ENCODE data around the gene CAP2.
A peak's percentile ranks its signal among the peaks of the same experiment; 100 is the strongest.

CAP2 gene, protein sequence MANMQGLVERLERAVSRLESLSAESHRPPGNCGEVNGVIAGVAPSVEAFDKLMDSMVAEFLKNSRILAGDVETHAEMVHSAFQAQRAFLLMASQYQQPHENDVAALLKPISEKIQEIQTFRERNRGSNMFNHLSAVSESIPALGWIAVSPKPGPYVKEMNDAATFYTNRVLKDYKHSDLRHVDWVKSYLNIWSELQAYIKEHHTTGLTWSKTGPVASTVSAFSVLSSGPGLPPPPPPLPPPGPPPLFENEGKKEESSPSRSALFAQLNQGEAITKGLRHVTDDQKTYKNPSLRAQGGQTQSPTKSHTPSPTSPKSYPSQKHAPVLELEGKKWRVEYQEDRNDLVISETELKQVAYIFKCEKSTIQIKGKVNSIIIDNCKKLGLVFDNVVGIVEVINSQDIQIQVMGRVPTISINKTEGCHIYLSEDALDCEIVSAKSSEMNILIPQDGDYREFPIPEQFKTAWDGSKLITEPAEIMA

GRCh38 chr6:17392978-17393891, at the start of gene CAP2:
CAP2 (plus strand) TSS chr6:17393595; CDS start chr6:17421556, 27,961 bp downstream.
- peak; percentile 66 for DNase-seq (ENCODE audit: low spot score)

DNA sequence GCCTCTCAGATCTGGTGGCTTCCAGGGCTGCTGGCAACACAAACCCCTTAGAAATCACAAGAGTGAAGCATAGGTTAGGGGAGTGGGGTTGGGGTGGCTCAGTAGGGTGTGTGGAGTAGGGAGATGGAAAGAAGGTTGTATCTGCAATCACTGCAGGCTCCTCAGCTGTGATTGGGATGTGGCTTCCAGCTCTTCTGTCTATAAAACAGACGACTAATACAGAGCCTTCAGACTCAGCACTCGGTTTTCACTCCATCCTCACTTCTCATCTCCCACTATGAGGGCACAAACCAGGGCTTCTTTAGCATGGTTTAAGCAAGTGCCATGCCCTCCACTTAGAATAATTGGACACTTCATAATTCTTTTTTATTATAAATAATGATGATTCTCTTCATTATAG, 46.4 kb upstream of the CAP2 start:
- no peak for DNase-seq (ENCODE audit: low spot score)

- DNase-seq (ENCODE audit: low spot score), result peak; percentile 14
Observed at GRCh38 chr6:17349427-17349826, 44.0 kb upstream of the CAP2 start.

- DNase-seq (ENCODE audit: low spot score), result no peak
Observed at GRCh38 chr6:17352302-17352701, 41.1 kb upstream of the CAP2 start.

DNA sequence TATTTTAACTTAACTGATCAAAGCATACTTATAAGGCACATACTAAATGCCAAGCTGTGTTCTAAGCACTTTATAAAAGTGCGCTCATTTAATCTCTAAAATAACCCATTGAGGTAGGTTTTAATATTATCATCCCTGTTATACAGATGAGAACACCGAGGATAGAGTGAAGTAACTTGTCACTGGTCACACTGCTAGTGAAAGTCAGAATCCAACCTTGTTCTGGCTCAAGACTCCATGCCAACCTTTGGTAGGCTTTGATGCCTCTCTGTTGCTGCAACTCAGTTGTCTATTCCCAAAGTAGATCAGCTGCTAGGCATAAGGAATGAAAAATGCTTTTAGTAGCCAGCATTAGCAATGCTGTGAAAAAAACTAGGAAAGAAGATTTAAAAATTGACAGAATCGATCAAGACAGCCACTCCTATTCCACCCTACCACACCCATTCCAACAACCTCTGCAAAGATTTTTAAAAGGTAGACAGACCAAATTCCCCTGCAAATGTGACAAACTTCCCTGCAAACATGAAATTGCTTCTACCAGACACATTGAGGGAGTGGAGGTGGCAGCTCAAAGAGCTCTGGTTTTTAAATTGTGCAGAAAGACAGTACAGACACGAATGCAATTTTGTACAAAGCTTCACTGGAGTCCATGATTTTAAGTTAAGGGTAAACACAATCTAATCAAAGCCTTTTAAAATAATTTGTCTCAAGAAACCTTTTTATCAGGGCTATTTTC, 39.8 kb upstream of the CAP2 start:
- no peak for DNase-seq (ENCODE audit: low spot score)

GRCh38 chr6:17354700-17355403, 38.5 kb upstream of the CAP2 start:
- DNase-seq (ENCODE audit: low spot score), result peak; percentile 76

GRCh38 chr6:17355404-17355774, 38.0 kb upstream of the CAP2 start:
- DNase-seq (ENCODE audit: low spot score), result no peak

- DNase-seq (ENCODE audit: low spot score), result no peak
Observed at GRCh38 chr6:17358515-17358914, 34.9 kb upstream of the CAP2 start.

DNA sequence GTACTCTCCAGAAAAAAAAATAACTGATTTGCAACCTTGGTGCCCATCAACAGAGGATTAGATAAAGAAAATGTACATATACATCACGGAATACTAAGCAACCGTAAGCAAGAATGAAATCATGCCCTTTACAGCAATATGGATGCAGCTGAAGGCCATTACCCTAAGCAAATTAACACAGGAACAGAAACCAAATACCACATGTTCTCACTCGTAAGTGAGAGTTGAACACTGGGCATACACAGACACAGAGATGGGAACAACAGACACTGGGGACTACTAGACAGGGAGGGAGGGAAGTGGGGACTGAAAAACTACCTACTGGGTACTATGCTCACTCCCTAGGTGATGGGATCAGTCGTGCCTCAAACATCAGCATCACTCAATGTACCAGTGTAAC, 32.8 kb upstream of the CAP2 start:
- DNase-seq (ENCODE audit: low spot score), result no peak

DNA sequence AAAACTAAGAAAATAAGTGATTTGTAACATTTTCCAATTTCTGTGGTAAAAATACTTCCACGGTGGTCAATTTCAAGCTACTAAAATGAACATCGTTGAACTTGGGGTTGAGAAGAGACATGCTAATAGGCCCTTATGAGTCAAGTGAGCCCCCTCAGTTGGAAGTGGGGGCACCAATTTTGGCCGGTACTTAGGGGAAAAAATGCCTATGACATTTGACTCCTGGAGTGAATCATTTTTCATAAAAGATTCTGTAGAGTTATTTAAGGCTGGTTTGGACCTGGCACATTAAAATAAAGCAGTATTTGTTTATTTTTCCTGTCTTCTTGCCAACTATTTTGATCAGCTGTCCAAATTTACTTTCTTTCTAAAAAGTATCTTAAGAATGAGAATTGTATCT, 32.4 kb upstream of the CAP2 start:
- DNase-seq (ENCODE audit: low spot score), result no peak

DNA sequence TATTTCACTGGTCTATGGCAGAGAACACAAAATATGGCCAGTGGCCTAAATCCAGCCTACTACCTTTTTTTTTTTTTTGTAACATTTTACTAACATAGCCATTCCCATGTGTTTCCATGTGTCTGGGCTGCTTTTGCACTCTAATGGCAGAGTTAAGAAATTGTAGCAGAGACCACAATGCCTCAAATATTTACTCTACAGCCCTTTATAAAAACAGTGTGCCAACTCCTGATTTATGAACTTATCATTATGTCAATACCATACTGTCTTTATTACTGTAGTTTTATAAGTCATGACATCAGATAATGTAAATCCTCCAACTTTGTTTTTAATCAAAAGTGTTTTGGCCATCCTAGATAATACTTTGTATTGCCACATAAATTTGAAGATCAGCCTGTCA, 27.4 kb upstream of the CAP2 start:
- DNase-seq (ENCODE audit: low spot score), result no peak

DNA sequence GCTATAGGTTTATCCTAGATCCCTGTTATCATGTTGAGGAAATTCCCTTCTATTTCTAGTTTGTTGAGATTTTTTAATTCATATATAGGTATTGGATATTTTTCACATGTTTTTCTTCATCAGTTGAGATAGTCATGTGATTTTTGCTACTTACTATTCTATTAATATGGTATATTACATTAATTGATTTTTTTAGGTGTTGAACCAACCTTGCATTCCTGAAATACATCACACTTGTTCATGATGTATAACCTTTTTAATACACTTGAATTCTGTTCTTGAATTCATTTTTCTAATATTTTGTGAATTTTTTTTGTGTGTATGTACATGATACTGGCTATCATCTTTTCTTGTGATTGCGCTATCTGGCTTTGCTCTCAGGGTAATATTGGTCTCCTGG, 25.5 kb upstream of the CAP2 start:
- no peak for DNase-seq (ENCODE audit: low spot score)

DNA sequence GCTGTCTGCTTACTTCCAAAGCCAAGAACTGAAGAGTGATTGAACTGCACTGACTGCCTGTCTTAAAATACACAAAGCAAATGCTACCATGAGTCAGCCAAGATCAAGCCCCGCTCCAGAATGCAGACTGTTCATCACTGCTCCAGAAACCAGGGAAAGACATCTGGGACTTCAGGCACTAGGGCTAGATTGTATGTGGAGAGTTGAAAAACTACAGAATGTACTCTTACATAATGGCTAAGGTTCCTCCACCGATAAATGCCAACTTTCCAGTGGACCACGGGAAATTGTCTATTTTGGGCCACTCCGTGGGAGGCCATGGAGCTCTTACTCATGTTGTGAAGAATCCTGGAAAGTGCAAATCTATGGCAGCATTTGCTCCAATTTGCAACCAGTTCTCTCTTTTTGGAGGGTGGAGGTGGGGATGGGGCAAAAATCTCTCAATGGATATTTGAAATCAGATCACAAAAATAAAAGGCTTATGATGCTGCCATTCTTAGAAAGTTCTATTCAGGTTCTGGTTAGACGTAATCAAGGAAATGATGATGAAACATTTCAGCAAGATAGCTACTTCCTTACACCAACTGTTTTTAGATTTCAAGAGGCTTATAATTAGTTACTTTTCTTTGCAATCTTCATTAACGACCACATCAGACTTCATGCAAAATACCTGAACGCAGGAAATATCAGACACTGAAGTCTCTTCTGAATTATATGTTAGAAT, 11.8 kb upstream of the CAP2 start:
- no peak for DNase-seq (ENCODE audit: low spot score)

GRCh38 chr6:17385660-17386059, 7.7 kb upstream of the CAP2 start:
- peak; percentile 8 for DNase-seq (ENCODE audit: low spot score)

DNA sequence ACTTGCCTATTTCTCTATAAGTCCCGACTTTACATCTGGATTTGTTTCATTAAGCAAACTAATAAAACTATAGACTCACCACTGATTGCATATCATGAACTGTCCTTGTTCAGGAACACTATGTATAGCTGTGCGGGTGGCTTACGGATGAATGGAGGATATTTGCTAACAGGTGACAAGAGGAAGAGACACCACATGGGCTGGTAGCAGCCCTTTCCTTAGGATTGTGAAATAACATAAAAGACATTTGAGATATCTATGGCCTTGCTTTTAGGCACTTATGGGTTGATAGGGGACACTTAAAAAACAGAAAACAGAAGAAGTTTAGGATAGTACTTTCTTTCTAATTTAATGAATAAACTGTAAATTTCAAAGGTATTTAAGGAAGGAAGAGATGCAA, 5.0 kb upstream of the CAP2 start:
- no peak for DNase-seq (ENCODE audit: low spot score)

DNA sequence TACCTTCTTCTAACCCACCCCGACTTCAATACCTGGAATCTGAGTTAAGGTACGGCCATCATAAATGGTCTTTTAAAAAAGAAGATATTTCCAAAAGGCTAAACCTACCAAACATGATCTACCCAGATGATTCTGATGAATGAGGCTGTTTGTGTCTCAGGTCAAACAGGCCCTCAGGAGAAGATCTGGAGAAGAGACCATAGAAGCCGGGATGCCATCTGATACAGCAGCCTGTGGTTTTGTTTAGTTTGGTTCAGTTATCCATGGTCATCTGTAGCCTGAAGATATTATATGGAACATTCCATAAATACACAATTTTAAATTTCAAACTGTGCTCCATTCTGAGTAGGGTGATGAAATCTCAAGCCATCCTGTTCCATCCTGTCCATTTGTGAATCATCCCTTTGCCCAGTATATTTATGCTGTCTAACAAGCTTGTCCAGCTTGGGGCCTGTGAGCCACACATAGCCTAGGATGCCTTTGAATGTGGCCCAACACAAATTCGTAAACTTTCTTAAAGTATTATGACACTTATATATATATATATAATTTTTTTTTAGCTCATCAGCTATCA, 4.0 kb upstream of the CAP2 start:
- peak; percentile 13 for DNase-seq (ENCODE audit: low spot score)

DNA sequence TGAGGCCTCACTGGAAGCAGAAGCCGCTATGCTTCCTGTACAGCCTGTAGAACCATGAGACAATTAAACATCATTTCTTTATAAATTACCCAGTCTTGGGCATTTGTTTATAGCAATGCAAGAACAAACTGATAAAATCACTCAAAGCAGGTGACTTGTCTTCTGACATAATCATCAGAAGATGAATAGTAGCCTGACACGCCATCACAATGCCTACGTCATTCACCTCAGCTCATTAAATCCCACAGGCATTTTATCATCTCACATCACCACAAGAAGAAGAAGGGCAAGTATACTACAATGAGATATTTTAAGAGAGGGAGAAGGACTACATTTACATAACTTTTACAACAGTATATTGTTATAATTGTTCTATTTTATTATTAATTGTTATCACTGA, 3.1 kb upstream of the CAP2 start:
- no peak for DNase-seq (ENCODE audit: low spot score)

DNA sequence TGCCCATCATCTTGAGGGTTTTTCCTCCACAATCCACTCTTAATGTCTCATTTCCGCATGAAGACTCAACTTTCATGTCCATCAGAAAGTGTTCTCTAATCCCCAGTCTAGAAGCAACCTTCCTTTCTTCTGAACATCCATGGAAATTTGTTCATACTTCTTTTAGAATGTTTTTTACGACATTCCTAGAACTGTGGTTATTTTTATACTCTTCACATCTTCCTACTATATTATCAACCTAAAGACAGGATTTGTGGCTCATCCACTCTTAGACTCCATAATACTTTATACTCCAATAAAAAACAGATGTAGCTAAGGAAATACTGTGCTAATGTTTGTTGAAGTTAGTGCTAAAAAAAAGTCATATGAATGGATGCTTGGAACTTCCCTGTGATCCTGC, 1.4 kb upstream of the CAP2 start:
- no peak for DNase-seq (ENCODE audit: low spot score)

- peak; percentile 75 for DNase-seq (ENCODE audit: low spot score)
Observed at GRCh38 chr6:17393892-17394631, 667 bp downstream of the CAP2 start.

GRCh38 chr6:17395112-17395511, 1.7 kb downstream of the CAP2 start:
- no peak for DNase-seq (ENCODE audit: low spot score)

All from SW480 (cell line).